ENCODE data around the gene CRCP. TPM values are rescaled to one million over a fixed set of nuclear protein-coding genes. Genes with fewer than 3 reads are reported as not detected.

CRCP gene
- total and polyA plus RNA-seq, 2 experiments from 2014 or later: 10.6 to 20.3 TPM

DNA sequence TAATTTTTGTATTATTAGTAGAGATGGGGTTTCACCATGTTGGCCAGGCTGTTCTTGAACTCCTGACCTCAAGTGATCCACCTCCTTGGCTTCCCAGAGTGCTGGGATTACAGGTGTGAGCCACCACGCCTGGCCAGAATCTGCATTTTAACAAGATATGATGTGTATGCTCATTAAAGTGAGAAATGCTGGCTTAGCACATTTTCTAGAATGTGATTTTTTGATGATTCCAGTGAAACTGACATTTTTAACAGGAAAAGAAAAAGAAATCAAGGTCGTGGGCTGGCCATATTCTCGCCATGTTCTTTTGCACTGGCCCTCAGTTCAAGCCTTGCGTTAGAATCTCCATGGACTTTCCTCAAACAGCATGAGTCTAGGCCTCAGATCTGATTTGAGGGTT lies 72.3 kb downstream of the CRCP start:
- no peaks in the 10 kb centered on the region for H3K4me1 ChIP-seq (ENCODE audit: low read depth)
- H3K27me3 ChIP-seq: no peaks in the 10 kb centered on the region
- no peak for DNase-seq (ENCODE audit: low read depth in 1 of 2, low spot score in 1 of 2)
- TF ChIP-seq, protein P1, sequence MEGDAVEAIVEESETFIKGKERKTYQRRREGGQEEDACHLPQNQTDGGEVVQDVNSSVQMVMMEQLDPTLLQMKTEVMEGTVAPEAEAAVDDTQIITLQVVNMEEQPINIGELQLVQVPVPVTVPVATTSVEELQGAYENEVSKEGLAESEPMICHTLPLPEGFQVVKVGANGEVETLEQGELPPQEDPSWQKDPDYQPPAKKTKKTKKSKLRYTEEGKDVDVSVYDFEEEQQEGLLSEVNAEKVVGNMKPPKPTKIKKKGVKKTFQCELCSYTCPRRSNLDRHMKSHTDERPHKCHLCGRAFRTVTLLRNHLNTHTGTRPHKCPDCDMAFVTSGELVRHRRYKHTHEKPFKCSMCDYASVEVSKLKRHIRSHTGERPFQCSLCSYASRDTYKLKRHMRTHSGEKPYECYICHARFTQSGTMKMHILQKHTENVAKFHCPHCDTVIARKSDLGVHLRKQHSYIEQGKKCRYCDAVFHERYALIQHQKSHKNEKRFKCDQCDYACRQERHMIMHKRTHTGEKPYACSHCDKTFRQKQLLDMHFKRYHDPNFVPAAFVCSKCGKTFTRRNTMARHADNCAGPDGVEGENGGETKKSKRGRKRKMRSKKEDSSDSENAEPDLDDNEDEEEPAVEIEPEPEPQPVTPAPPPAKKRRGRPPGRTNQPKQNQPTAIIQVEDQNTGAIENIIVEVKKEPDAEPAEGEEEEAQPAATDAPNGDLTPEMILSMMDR (IDR thresholded peaks at IDR 0.05; ENCODE audit: low read depth, low read length): no peak
- H3K27ac ChIP-seq: no peak overlapping the region
- no peaks in the 10 kb centered on the region for H3K36me3 ChIP-seq
- H3K4me3 ChIP-seq: no peak overlapping the region
- H3K9me3 ChIP-seq (ENCODE audit: low read depth): no peaks in the 10 kb centered on the region

DNA sequence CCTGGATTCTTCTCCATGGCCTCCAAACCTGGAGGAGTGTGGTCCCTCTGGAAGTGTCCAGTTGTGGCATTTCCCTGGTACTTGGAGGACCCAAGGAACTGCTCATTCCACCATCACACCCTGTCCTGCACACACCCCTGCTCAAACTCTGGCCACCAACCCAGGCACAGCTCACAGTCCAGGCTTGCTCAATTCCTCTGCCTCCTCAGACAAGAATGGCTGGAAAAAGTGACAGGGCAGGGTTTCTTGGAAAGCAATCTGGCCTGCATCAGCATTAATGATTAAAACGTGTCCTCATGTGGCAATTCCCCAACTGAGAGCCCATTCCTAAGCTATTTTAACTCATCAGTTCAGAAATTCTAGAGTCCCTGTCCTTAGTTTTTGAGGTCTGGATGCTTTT lies 73.3 kb downstream of the CRCP start:
- no peaks in the 10 kb centered on the region for H3K36me3 ChIP-seq
- H3K4me1 ChIP-seq (ENCODE audit: low read depth): no peaks in the 10 kb centered on the region
- H3K27ac ChIP-seq: no peak overlapping the region
- peak in 1 of 2 donors; percentile 73 for DNase-seq (ENCODE audit: low read depth in 1 of 2, low spot score in 1 of 2)
- TF ChIP-seq, protein P1 (IDR thresholded peaks at IDR 0.05; ENCODE audit: low read depth, low read length): no peak
- no peaks in the 10 kb centered on the region for H3K9me3 ChIP-seq (ENCODE audit: low read depth)
- H3K27me3 ChIP-seq: no peaks in the 10 kb centered on the region
- H3K4me3 ChIP-seq: no peak overlapping the region

DNA sequence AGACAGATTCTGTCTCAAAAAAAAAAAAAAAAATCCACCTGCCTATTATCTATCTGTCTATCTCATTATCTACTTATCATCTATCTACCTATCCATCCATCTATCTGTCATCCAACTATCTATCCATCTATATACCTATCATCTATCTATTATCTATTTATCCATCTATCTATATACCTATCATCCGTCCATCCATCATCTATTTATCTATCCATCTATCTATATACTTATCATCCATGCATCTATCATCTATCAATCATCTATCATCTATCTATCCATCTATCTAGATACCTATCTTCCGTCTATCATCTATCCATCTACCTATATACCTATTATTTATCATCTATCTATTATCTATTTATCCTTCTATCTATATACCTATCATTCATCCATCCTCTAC lies 74.0 kb downstream of the CRCP start:
- H3K27me3 ChIP-seq: no peaks in the 10 kb centered on the region
- no peak overlapping the region for H3K27ac ChIP-seq
- no peaks in the 10 kb centered on the region for H3K4me1 ChIP-seq (ENCODE audit: low read depth)
- no peaks in the 10 kb centered on the region for H3K9me3 ChIP-seq (ENCODE audit: low read depth)
- DNase-seq (ENCODE audit: low read depth in 1 of 2, low spot score in 1 of 2): no peak
- TF ChIP-seq, protein P1 (IDR thresholded peaks at IDR 0.05; ENCODE audit: low read depth, low read length): no peak
- no peak overlapping the region for H3K4me3 ChIP-seq
- no peaks in the 10 kb centered on the region for H3K36me3 ChIP-seq

DNA sequence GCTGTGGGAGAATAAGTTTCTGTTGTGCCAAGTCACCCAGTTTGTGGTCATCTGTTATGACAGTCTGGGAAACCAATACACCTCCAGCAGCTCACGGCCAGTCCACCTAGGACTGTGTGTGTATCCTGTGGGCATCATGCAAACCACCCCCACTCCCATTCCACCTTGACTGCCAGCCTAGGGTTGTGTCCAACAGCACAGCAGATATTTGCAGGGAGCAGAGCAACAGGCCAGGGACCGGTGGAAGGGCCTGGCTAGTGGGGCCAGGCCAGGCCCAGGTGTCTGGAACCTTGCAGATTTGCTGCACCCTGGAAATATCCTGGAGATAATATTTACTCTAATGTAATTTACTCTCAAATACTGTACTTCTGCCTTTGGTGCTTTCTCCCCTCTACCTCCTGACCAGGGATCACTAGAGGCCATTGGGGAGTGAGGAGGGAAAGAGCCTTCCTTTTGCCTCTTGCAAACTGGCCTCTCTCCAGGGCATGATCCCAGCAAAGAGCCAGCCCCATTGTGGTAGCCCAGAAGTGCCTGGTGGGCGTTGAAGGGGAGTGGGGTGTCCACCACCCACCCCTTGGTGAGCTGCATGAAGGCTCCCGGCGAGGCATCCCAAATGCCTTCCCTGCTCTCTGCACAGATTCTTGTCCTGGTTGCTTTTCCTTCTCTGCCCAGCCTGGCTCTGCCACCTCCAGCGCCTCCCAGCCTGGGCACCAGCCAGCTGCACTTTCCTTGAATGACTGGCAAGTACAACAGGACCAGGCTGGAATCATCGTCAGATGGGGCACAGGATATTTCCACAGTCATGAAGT lies 75.3 kb downstream of the CRCP start:
- H3K4me1 ChIP-seq (ENCODE audit: low read depth): no peaks in the 10 kb centered on the region
- no peak for DNase-seq (ENCODE audit: low read depth in 1 of 2, low spot score in 1 of 2)
- H3K4me3 ChIP-seq: no peak overlapping the region
- no peaks in the 10 kb centered on the region for H3K9me3 ChIP-seq (ENCODE audit: low read depth)
- TF ChIP-seq, protein P1 (IDR thresholded peaks at IDR 0.05; ENCODE audit: low read depth, low read length): no peak
- H3K27me3 ChIP-seq: no peaks in the 10 kb centered on the region
- H3K27ac ChIP-seq: no peak overlapping the region
- no peaks in the 10 kb centered on the region for H3K36me3 ChIP-seq

DNA sequence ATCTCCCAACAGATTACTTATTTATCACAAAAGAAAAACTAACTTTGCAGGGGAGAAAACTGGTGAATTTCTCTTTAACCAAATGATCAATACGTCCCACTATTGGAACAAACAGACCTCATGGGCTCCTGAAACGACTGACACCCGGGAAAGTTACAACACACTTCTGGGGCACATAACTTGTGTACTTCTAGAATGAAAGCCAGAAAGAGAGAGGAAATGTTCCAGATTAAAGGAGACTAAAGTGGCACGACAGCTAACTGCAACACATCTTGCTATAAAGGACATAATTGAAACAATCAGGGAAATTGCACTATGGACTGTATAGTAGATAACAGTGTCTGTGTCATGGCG lies 75.8 kb downstream of the CRCP start:
- Histone ChIP-seq H3K4me1 (ENCODE audit: low read depth) (no peaks in the 10 kb centered on the region), H3K36me3 (no peaks in the 10 kb centered on the region), H3K4me3 (no peak overlapping the region), H3K9me3 (ENCODE audit: low read depth) (no peaks in the 10 kb centered on the region), H3K27ac (no peak overlapping the region), H3K27me3 (no peaks in the 10 kb centered on the region)
- TF ChIP-seq, protein P1 (IDR thresholded peaks at IDR 0.05; ENCODE audit: low read depth, low read length): no peak
- DNase-seq (ENCODE audit: low read depth in 1 of 2, low spot score in 1 of 2): no peak
